H1 (cell line): ENCODE data around the gene CRYBB1. TPM values are rescaled to one million over a fixed set of nuclear protein-coding genes. Genes with fewer than 3 reads are reported as not detected.

Experiments
- CTCF ChIA-PET: fragments of 300-600 bp; sonication (Branson Sonifier 250); formaldehyde crosslinking; loops from one replicate; lab custom pipeline; 2021; ENCODE audit not compliant: partially characterized antibody; lab: Charles Lee
- POLR2A ChIA-PET: fragments of 300-600 bp; sonication (Branson Sonifier 250); formaldehyde crosslinking; loops from one replicate; lab custom pipeline; 2021; ENCODE audit warnings: inconsistent platforms; ENCODE audit not compliant: partially characterized antibody; lab: Charles Lee
- DNase-seq, 2 experiments: peaks; one replicate each; pipeline versions ENCODE4 v3.0.0 to v3.0.0-alpha.2; 2010 to 2022; ENCODE audit warnings: low spot score in 2 of 2, low read depth in 1 of 2, mixed read lengths in 1 of 2
- FAIRE-seq: peaks from 2 replicates; lab custom pipeline; 2011; peaks lifted over from hg19 to GRCh38; lab: Jason Lieb, UNC
- H2AFZ ChIP-seq: 2 replicates; pipeline ENCODE4 v1.8.1; 2012; ENCODE audit warnings: low read length, inconsistent platforms
- H2AK5ac ChIP-seq: 2 replicates; pipeline ENCODE4 v1.6.1; 2013; ENCODE audit warnings: low read depth, low read length
- H2BK120ac ChIP-seq: replicated peaks from 2 replicates; pipeline ENCODE3; 2013; ENCODE audit warnings: low read depth, low read length, inconsistent platforms
- H2BK12ac ChIP-seq: 2 replicates; pipeline ENCODE4 v1.6.1; 2013; ENCODE audit warnings: low read depth, low read length
- H2BK15ac ChIP-seq: 2 replicates; pipeline ENCODE4 v1.6.1; 2013; ENCODE audit warnings: low read length
- H2BK20ac ChIP-seq: 2 replicates; pipeline ENCODE4 v1.6.1; 2013; ENCODE audit warnings: low read length
- H2BK5ac ChIP-seq: 2 replicates; pipeline ENCODE4 v1.6.1; 2013; ENCODE audit warnings: low read depth, low read length
- H3K14ac ChIP-seq: 2 replicates; pipeline ENCODE4 v1.6.1; 2013; ENCODE audit warnings: inconsistent platforms; ENCODE audit not compliant: insufficient read length
- H3K18ac ChIP-seq: 2 replicates; pipeline ENCODE4 v1.6.1; 2013; ENCODE audit warnings: low read length; ENCODE audit errors: extremely low read depth
- H3K23ac ChIP-seq: 2 replicates; pipeline ENCODE4 v1.6.1; 2013; ENCODE audit warnings: inconsistent platforms; ENCODE audit not compliant: insufficient read length
- H3K23me2 ChIP-seq: 2 replicates; pipeline ENCODE4 v1.6.1; 2013; ENCODE audit warnings: low read depth, low read length
- H3K27ac ChIP-seq: 2 replicates; pipeline ENCODE4 v1.6.1; 2011; ENCODE audit warnings: low read depth, low read length, inconsistent platforms
- H3K27me3 ChIP-seq, 4 experiments: replicated peaks in 1 of 4; 1 replicate in 1 of 4; 2 replicates in 3 of 4; pipeline versions ENCODE4 v1.6.1 to v1.8.1; 2011 to 2013; ENCODE audit warnings: low read length in 3 of 4, mild to moderate bottlenecking in 3 of 4, inconsistent platforms in 2 of 4, mixed read lengths in 2 of 4, moderate library complexity in 1 of 4; ENCODE audit not compliant: control insufficient read depth in 3 of 4, insufficient read depth in 3 of 4; ENCODE audit errors: extremely low read depth in 1 of 4
- H3K36me3 ChIP-seq, 4 experiments: 2 replicates each; pipeline versions ENCODE4 v1.6.1 to v1.8.1; 2011 to 2013; ENCODE audit warnings: mild to moderate bottlenecking in 4 of 4, low read length in 3 of 4, moderate library complexity in 2 of 4, control low read depth in 1 of 4, inconsistent platforms in 1 of 4; ENCODE audit not compliant: insufficient read depth in 4 of 4, control insufficient read depth in 2 of 4
- H3K4ac ChIP-seq: replicated peaks from 2 replicates; pipeline ENCODE3; 2013; ENCODE audit warnings: low read length, low read depth, mixed read lengths, inconsistent platforms; ENCODE audit not compliant: insufficient read length
- H3K4me1 ChIP-seq, 4 experiments: replicated peaks in 1 of 4; 1 replicate in 1 of 4; 2 replicates in 3 of 4; pipeline versions ENCODE4 v1.6.1 to v1.8.1; 2011 to 2013; ENCODE audit warnings: low read length in 3 of 4, inconsistent platforms in 2 of 4, mixed read lengths in 1 of 4; ENCODE audit not compliant: insufficient read depth in 4 of 4, control insufficient read depth in 3 of 4
- H3K4me2 ChIP-seq, 2 experiments: 2 replicates each; pipeline versions ENCODE4 v1.6.1 to v1.8.1; 2011 to 2013; ENCODE audit warnings: low read depth in 2 of 2, low read length in 2 of 2, control low read depth in 1 of 2, inconsistent platforms in 1 of 2, mild to moderate bottlenecking in 1 of 2; ENCODE audit not compliant: insufficient read depth in 1 of 2
- H3K4me3 ChIP-seq, 4 experiments: fragments of 200-600, 300-600 bp in 1 of 4; sonication (generic), shearing (Covaris generic), sonication (Bioruptor Twin) in 1 of 4; 2 replicates each; pipeline versions ENCODE4 v1.5.1 to v1.8.1; 2011 to 2016; ENCODE audit warnings: low read length in 4 of 4, low read depth in 3 of 4, control low read depth in 2 of 4, inconsistent platforms in 2 of 4, mild to moderate bottlenecking in 2 of 4, mixed read lengths in 1 of 4, moderate library complexity in 1 of 4; ENCODE audit not compliant: insufficient read depth in 2 of 4; ENCODE audit errors: extremely low read depth in 1 of 4
- H3K56ac ChIP-seq: replicated peaks from 2 replicates; pipeline ENCODE3; 2013; ENCODE audit warnings: low read depth, mild to moderate bottlenecking, mixed read lengths, low read length, inconsistent platforms; ENCODE audit not compliant: insufficient read length
- H3K79me1 ChIP-seq: 2 replicates; pipeline ENCODE4 v1.6.1; 2013; ENCODE audit warnings: low read depth, low read length, control low read depth
- H3K79me2 ChIP-seq, 2 experiments: 2 replicates each; pipeline versions ENCODE4 v1.6.1 to v1.8.1; 2012 to 2013; ENCODE audit warnings: low read length in 2 of 2, mild to moderate bottlenecking in 2 of 2, inconsistent platforms in 1 of 2; ENCODE audit not compliant: insufficient read depth in 2 of 2, control insufficient read depth in 1 of 2
- H3K9ac ChIP-seq, 4 experiments: replicated peaks in 1 of 4; 1 replicate in 1 of 4; 2 replicates in 3 of 4; pipeline versions ENCODE4 v1.6.1 to v1.8.1; 2011 to 2013; ENCODE audit warnings: low read depth in 3 of 4, low read length in 3 of 4, control low read depth in 2 of 4, mild to moderate bottlenecking in 2 of 4, moderate library complexity in 2 of 4, inconsistent platforms in 1 of 4; ENCODE audit errors: extremely low read depth in 1 of 4
- H3K9me3 ChIP-seq, 2 experiments: 2 replicates each; pipeline versions ENCODE4 v1.6.1 to v1.8.1; 2012 to 2013; ENCODE audit warnings: mild to moderate bottlenecking in 2 of 2, moderate library complexity in 2 of 2, control low read depth in 1 of 2, inconsistent platforms in 1 of 2, low read depth in 1 of 2, low read length in 1 of 2, mixed read lengths in 1 of 2; ENCODE audit not compliant: insufficient read depth in 2 of 2
- H4K20me1 ChIP-seq, 2 experiments: replicated peaks in 1 of 2; 2 replicates each; pipeline versions ENCODE3 to v1.8.1; 2011 to 2013; ENCODE audit warnings: inconsistent platforms in 2 of 2, low read length in 2 of 2, mild to moderate bottlenecking in 1 of 2; ENCODE audit not compliant: insufficient read depth in 2 of 2, control insufficient read depth in 1 of 2
- H4K5ac ChIP-seq: 2 replicates; pipeline ENCODE4 v1.6.1; 2013; ENCODE audit warnings: low read length, low read depth, mixed read lengths, inconsistent platforms; ENCODE audit not compliant: insufficient read length
- H4K8ac ChIP-seq: 2 replicates; pipeline ENCODE4 v1.8.0; 2013; ENCODE audit warnings: mild to moderate bottlenecking, moderate library complexity, low read length, inconsistent platforms; ENCODE audit not compliant: insufficient read depth; ENCODE audit errors: extremely low read depth
- H4K91ac ChIP-seq: replicated peaks from 2 replicates; pipeline ENCODE3; 2013; ENCODE audit warnings: low read length, mixed read lengths, inconsistent platforms; ENCODE audit not compliant: insufficient read length
- CTBP2 ChIP-seq: IDR thresholded peaks from 2 replicates; pipeline ENCODE4 v1.7.0; 2011; ENCODE audit warnings: borderline replicate concordance, mild to moderate bottlenecking, moderate library complexity, mixed read lengths, low read length; ENCODE audit not compliant: insufficient read depth, insufficient read length
- SRF ChIP-seq: IDR thresholded peaks from 2 replicates; pipeline ENCODE4 v1.6.1; 2011; ENCODE audit warnings: mild to moderate bottlenecking, low read depth, low read length, moderate library complexity
- WGBS, 2 experiments: shearing (Covaris generic) in 1 of 2; methylation state at CpG; one replicate each; pipeline versions ENCODE4 v1.1.6 to v1.1.7; 2013 to 2015; ENCODE audit warnings: low lambda C conversion rate in 2 of 2, mixed read lengths in 2 of 2, inconsistent platforms in 1 of 2, low coverage in 1 of 2, missing lambda C conversion rate in 1 of 2; ENCODE audit not compliant: insufficient replicate concordance in 2 of 2, insufficient coverage in 1 of 2, insufficient read length in 1 of 2; ENCODE audit errors: extremely low coverage in 1 of 2, missing lambda C conversion rate in 1 of 2; 5-methylcytosine and 5-hydroxymethylcytosine counted together
- polyA plus RNA-seq, 7 experiments: library from polyadenylated mRNA; depleted of rRNA in 3 of 7; stranded (reverse) in 5 of 7; unstranded in 2 of 7; fragments of >200 nt in 5 of 7; fragments of 200-250 nt in 2 of 7; gene quantifications; 1 replicate in 5 of 7; 2 replicates in 1 of 7; 4 replicates in 1 of 7; pipeline versions ENCODE4 v1.2.1 to v1.2.3, GENCODE V29; 2011 to 2013; ENCODE audit warnings: missing spikeins in 2 of 7, mixed read lengths in 2 of 7
- total RNA-seq: library from RNA; stranded (reverse); fragmentation: NEBNext Ultra II Directional; extraction: Animal tissue kit (Norgen Biotek cat#: 25700); gene quantifications from 2 replicates; pipeline ENCODE4 v1.2.1, GENCODE V29; 2021

CRYBB1 gene
- total and polyA plus RNA-seq, 2 of the 8 experiments (the other 6 are each of a cell fraction or from before 2014, with no cell fraction given), result 1.7 to 6.0 TPM

DNA sequence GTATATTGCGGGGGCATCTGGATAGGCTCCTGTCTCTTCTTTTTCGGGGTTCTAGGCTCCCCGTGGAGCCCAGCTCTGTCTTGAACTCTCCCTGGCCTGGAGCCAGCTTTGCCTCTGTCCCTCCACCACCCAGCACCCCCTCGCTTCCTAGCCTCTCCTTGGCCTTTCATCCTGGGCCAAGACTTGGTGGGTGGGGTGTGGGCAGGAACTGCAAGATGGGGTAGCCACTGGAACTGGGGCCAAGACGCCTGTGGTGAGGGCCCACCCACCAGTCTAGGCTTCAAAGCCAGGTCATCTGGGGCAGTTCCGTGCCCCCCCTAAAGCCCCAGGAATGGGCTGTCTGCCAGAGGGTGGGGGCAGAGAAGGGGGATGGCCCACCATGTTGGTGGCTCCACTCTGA is 1.7 kb upstream of the CRYBB1 start:
- no peak overlapping the region for H3K4me2 ChIP-seq
- H3K14ac ChIP-seq, result no peak overlapping the region
- no peaks in the 10 kb centered on the region for H3K79me1 ChIP-seq
- no peak overlapping the region for H3K9ac ChIP-seq
- DNase-seq (no peak), FAIRE-seq (no peak)
- H3K9me3 ChIP-seq, result no peaks in the 10 kb centered on the region
- H2BK20ac ChIP-seq, result no peak overlapping the region
- no peak overlapping the region for H4K91ac ChIP-seq
- no peaks in the 10 kb centered on the region for H4K20me1 ChIP-seq
- H2AFZ ChIP-seq, result no peak overlapping the region
- no peak overlapping the region; the same call in 1 of the 2 replicates for H2BK5ac ChIP-seq
- WGBS, 2 experiments, result 86% methylated on average over 6 of the region's 6 CpGs; no CpG with 5 or more reads in 1 of the 2 experiments
- H2BK15ac ChIP-seq, result no peak overlapping the region; the same call in 1 of the 2 replicates
- peaks cover 0 to 11% (median 8%) of the 10 kb centered on the region in 4 experiments; a peak in 3 of 7 replicates for H3K27me3 ChIP-seq
- H4K8ac ChIP-seq, result no peak overlapping the region
- H3K36me3 ChIP-seq, result no peaks in the 10 kb centered on the region
- no peak overlapping the region for H4K5ac ChIP-seq
- peak overlapping the region; percentile 11; the same call in 1 of the 2 replicates for H2AK5ac ChIP-seq
- H3K23me2 ChIP-seq, result no peaks in the 10 kb centered on the region
- H3K4me1 ChIP-seq, result peaks cover 14 to 29% (median 23%) of the 10 kb centered on the region in 4 experiments
- H3K4me3 ChIP-seq, result no peak overlapping the region
- H3K18ac ChIP-seq, result no peak overlapping the region; the same call in 1 of the 2 replicates
- no peaks in the 10 kb centered on the region for H3K79me2 ChIP-seq
- no peak overlapping the region for H3K4ac ChIP-seq
- no peak overlapping the region for H2BK12ac ChIP-seq
- TF ChIP-seq CTBP2 (no peak), SRF (no peak)
- ChIA-PET POLR2A (interaction anchor here (0.6 kb wide), 1 partner anchor 23 kb away, joined by 3 read pairs; no protein-coding TSS in a partner anchor), CTCF (interaction anchor here (0.6 kb wide), 1 partner anchor 82 kb away, joined by 8 read pairs; no protein-coding TSS in a partner anchor)
- H2BK120ac ChIP-seq, result no peak overlapping the region
- no peak overlapping the region for H3K56ac ChIP-seq
- H3K27ac ChIP-seq, result no peak overlapping the region
- H3K23ac ChIP-seq, result no peak overlapping the region
